ENCODE results near the gene PCK2. TPM values are rescaled to one million over a fixed set of nuclear protein-coding genes. Genes with fewer than 3 reads are reported as not detected.
"Not testable (repeated sequence)": the region's sequence is repeated elsewhere in the genome, so short reads cannot be mapped to it uniquely, and the experiment has no call there.

The PCK2 gene
- polyA plus RNA-seq, 1 donor from 2014 or later: 1.2 TPM

- TF ChIP-seq MXI1 (conservative IDR thresholded peaks at IDR 0.05; ENCODE audit: poor library complexity, severe bottlenecking) (no peak), POLR2AphosphoS5 (IDR thresholded peaks at IDR 0.05) (no peak), TAF1 (IDR thresholded peaks at IDR 0.05; ENCODE audit: low read depth) (no peak), REST (IDR thresholded peaks at IDR 0.05; ENCODE audit: borderline replicate concordance) (no peak), SMC3 (conservative IDR thresholded peaks at IDR 0.05; ENCODE audit: poor library complexity) (no peak), RAD21 (conservative IDR thresholded peaks at IDR 0.05) (no peak), EZH2 (IDR thresholded peaks at IDR 0.05; ENCODE audit: borderline replicate concordance, insufficient read depth, low read length, poor library complexity, severe bottlenecking) (no peak), EP300 (conservative IDR thresholded peaks at IDR 0.05; ENCODE audit: poor library complexity, severe bottlenecking) (no peak), CTCF (IDR thresholded peaks at IDR 0.05; ENCODE audit: poor library complexity, severe bottlenecking) (no peak)
- Histone ChIP-seq H3K79me2 (replicated peaks; ENCODE audit: insufficient read depth, low read length) (no peaks in the 10 kb centered on the region), H3K27ac (ENCODE audit: low read length) (no peak overlapping the region), H3K4me2 (ENCODE audit: low read length) (no peak overlapping the region), H3K9me2 (ENCODE audit: insufficient read depth, low read length) (no peaks in the 10 kb centered on the region), H3K27me3 (ENCODE audit: insufficient read depth, low read depth, low read length) (no peaks in the 10 kb centered on the region), H3K9me3 (ENCODE audit: low read length) (no peaks in the 10 kb centered on the region), H3K9ac (ENCODE audit: low read length) (no peak overlapping the region), H3K36me3 (ENCODE audit: insufficient read depth, low read length) (no peaks in the 10 kb centered on the region), H3F3A (ENCODE audit: insufficient read depth, low read length, poor library complexity, severe bottlenecking) (no peaks in the 10 kb centered on the region), H2AFZ (ENCODE audit: low read depth, low read length) (no peak overlapping the region), H4K20me1 (ENCODE audit: insufficient read depth) (no peaks in the 10 kb centered on the region), H3K4me3 (ENCODE audit: low read length) (no peak overlapping the region)
Observed at GRCh38 chr14:24103451-24103850, 9.3 kb downstream of the PCK2 start.

- H3K27me3 ChIP-seq (ENCODE audit: insufficient read depth, low read depth, low read length); H3K9me2 ChIP-seq (ENCODE audit: insufficient read depth, low read length); H2AFZ ChIP-seq (ENCODE audit: low read depth, low read length); H3K36me3 ChIP-seq (ENCODE audit: insufficient read depth, low read length); H3K79me2 ChIP-seq (replicated peaks; ENCODE audit: insufficient read depth, low read length); H3K9me3 ChIP-seq (ENCODE audit: low read length); H3K4me3 ChIP-seq (ENCODE audit: low read length); H3K27ac ChIP-seq (ENCODE audit: low read length); H3K4me2 ChIP-seq (ENCODE audit: low read length); H3F3A ChIP-seq (ENCODE audit: insufficient read depth, low read length, poor library complexity, severe bottlenecking); H3K9ac ChIP-seq (ENCODE audit: low read length); H4K20me1 ChIP-seq (ENCODE audit: insufficient read depth): not testable (repeated sequence)
Observed at GRCh38 chr14:24105609-24106239, 11.6 kb downstream of the PCK2 start.

Measured in neural cell (in vitro differentiated cells).